Measurements from ENCODE around the gene VSIG10. TPM values are rescaled to one million over a fixed set of nuclear protein-coding genes. Genes with fewer than 3 reads are reported as not detected.

Gene VSIG10
- total and polyA plus RNA-seq, 10 donors = 4.9 to 22.9 (median 13.4) TPM

GRCh38 chr12:118122264-118122663 lies 18.5 kb upstream of the VSIG10 start:
- H3K4me1 ChIP-seq = peaks cover 4 to 13% (median 7%) of the 10 kb centered on the region in 6 donors
- no peaks in the 10 kb centered on the region for H3K9me3 ChIP-seq
- DNase-seq = peak; percentile 5
- WGBS, 5 donors = 86 to 99% (median 96%) methylated on average over 6 of the region's 6 CpGs
- H3K27me3 ChIP-seq (replicated peaks in 1 of 7) = no peaks in the 10 kb centered on the region
- H3K4me3 ChIP-seq = no peak overlapping the region
- no peaks in the 10 kb centered on the region for H3K36me3 ChIP-seq
- intact Hi-C loops (cut with DNase I; ENCODE audit: low total_unique reads) = loop anchor here (10.0 kb wide), 1 partner anchor 253 kb away; the partner anchor contains the start of genes SUDS3 and TAOK3
- H3K27ac ChIP-seq = no peak overlapping the region
- TF ChIP-seq POLR2AphosphoS5 (IDR thresholded peaks at IDR 0.05) = no peak
- TF ChIP-seq POLR2A (IDR thresholded peaks at IDR 0.05) = no peak
- TF ChIP-seq, protein P1, sequence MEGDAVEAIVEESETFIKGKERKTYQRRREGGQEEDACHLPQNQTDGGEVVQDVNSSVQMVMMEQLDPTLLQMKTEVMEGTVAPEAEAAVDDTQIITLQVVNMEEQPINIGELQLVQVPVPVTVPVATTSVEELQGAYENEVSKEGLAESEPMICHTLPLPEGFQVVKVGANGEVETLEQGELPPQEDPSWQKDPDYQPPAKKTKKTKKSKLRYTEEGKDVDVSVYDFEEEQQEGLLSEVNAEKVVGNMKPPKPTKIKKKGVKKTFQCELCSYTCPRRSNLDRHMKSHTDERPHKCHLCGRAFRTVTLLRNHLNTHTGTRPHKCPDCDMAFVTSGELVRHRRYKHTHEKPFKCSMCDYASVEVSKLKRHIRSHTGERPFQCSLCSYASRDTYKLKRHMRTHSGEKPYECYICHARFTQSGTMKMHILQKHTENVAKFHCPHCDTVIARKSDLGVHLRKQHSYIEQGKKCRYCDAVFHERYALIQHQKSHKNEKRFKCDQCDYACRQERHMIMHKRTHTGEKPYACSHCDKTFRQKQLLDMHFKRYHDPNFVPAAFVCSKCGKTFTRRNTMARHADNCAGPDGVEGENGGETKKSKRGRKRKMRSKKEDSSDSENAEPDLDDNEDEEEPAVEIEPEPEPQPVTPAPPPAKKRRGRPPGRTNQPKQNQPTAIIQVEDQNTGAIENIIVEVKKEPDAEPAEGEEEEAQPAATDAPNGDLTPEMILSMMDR (IDR thresholded peaks at IDR 0.05 in 8 of 11, conservative IDR thresholded peaks at IDR 0.05 in 3 of 11) = no peak

GRCh38 chr12:118120579-118121363 lies 17.0 kb upstream of the VSIG10 start:
- Histone ChIP-seq H3K27me3 (replicated peaks in 1 of 7) (no peaks in the 10 kb centered on the region), H3K4me3 (no peak overlapping the region), H3K4me1 (peaks cover 4 to 13% (median 7%) of the 10 kb centered on the region in 6 donors), H3K36me3 (no peaks in the 10 kb centered on the region), H3K27ac (peak overlapping the region in 7 of 8 donors; percentile 23 to 65 (median 43)), H3K9me3 (no peaks in the 10 kb centered on the region)
- TF ChIP-seq POLR2A (IDR thresholded peaks at IDR 0.05) (no peak), POLR2AphosphoS5 (IDR thresholded peaks at IDR 0.05) (no peak)
- TF ChIP-seq, protein P1 (IDR thresholded peaks at IDR 0.05 in 8 of 11, conservative IDR thresholded peaks at IDR 0.05 in 3 of 11) = peak in 8 of 11 experiments; percentile 18 to 89 (median 80)
- 16 to 28% (median 24%) methylated on average over 8 of the region's 8 CpGs for WGBS, 5 donors
- DNase-seq = peak; percentile 86
- intact Hi-C loops (cut with DNase I; ENCODE audit: low total_unique reads) = loop anchor here (10.0 kb wide), 1 partner anchor 254 kb away; the partner anchor contains the start of genes SUDS3 and TAOK3

DNA sequence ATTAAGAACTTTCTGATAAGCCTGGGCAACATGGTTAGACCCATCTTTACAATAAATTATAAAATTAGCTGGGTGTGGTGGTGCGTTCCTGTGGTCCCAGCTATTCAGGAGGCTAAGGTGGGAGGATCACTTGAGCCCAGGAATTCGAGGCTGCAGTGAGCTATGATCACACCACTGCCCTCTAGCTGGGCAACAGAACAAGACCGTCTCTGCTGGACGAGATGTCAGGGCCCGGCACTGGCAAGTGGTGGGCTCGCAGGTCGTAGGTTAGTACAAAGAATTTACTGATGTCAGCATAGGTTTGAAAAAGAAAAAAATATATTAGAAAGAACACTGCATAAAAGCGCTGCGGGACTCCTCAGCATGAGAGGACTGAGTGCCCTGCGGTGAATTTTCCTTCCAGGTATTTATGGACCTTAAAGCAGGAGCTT lies 15.7 kb upstream of the VSIG10 start:
- TF ChIP-seq, protein P1 (IDR thresholded peaks at IDR 0.05 in 8 of 11, conservative IDR thresholded peaks at IDR 0.05 in 3 of 11) = no peak
- TF ChIP-seq POLR2A (IDR thresholded peaks at IDR 0.05) (no peak), POLR2AphosphoS5 (IDR thresholded peaks at IDR 0.05) (no peak)
- no peaks in the 10 kb centered on the region for H3K36me3 ChIP-seq
- peaks cover 4 to 13% (median 7%) of the 10 kb centered on the region in 6 donors for H3K4me1 ChIP-seq
- 87 to 94% (median 91%) methylated on average over 10 of the region's 10 CpGs for WGBS, 5 donors
- intact Hi-C loops (cut with DNase I; ENCODE audit: low total_unique reads) = no loop called here
- H3K4me3 ChIP-seq = no peak overlapping the region
- no peak for DNase-seq
- H3K27me3 ChIP-seq (replicated peaks in 1 of 7) = no peaks in the 10 kb centered on the region
- no peaks in the 10 kb centered on the region for H3K9me3 ChIP-seq
- no peak overlapping the region for H3K27ac ChIP-seq

DNA sequence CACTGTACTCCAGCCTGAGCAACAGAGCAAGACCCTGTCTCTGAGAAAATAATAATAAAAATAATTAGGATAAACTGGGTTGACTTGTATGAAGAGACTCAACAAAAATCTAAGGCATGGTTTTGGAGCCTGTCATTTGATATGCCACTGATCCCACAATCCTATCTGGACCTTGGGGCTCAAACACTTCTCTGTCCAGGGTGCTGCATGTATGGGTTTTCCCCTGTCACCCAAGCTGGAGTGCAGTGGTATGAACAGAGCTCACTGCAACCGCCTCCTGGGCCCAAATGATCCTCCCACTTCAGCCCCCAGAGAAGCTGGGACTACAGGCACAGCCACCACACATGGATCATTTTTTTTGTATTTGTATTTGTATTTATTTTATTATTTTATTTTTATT lies 5.3 kb upstream of the VSIG10 start:
- WGBS, 5 donors = 76 to 100% (median 90%) methylated on average over 1 of the region's 1 CpG
- Histone ChIP-seq H3K36me3 (no peaks in the 10 kb centered on the region), H3K9me3 (no peaks in the 10 kb centered on the region), H3K4me1 (peaks cover 0 to 11% (median 7%) of the 10 kb centered on the region in 6 donors), H3K27me3 (replicated peaks in 1 of 7) (peaks cover 0 to 17% (median 2%) of the 10 kb centered on the region in 7 donors), H3K4me3 (no peak overlapping the region), H3K27ac (no peak overlapping the region)
- no peak for DNase-seq
- intact Hi-C loops (cut with DNase I; ENCODE audit: low total_unique reads) = no loop called here
- TF ChIP-seq POLR2AphosphoS5 (IDR thresholded peaks at IDR 0.05) (no peak), POLR2A (IDR thresholded peaks at IDR 0.05) (no peak)
- TF ChIP-seq, protein P1 (IDR thresholded peaks at IDR 0.05 in 8 of 11, conservative IDR thresholded peaks at IDR 0.05 in 3 of 11) = no peak

All from spleen (tissue), 11 donors.